Stimulated activated CD4-positive, alpha-beta T cell treated with anti-CD3 and anti-CD28 coated beads, Interleukin-1b, Interleukin-23, amount 100 ng/mL, for 1 hour (primary cell): ENCODE data around the gene IMP3.
"Not testable (repeated sequence)": the region's sequence is repeated elsewhere in the genome, so short reads cannot be mapped to it uniquely, and the experiment has no call there.

Experiments used
- DNase-seq, 2 donors: peaks; one replicate each; pipeline ENCODE4 v3.0.0-alpha.2; 2020; ENCODE audit warnings: low read depth in 2 of 2

The IMP3 gene

GRCh38 chr15:75639709-75640482 is at the start of gene IMP3:
IMP3 (minus strand) TSS chr15:75640224; CDS start chr15:75640168, 56 bp downstream.
- DNase-seq = peak; percentile 74 to 77

GRCh38 chr15:75689429-75689828 is 49.4 kb upstream of the IMP3 start:
- DNase-seq = not testable (repeated sequence)

GRCh38 chr15:75688831-75689230 is 48.8 kb upstream of the IMP3 start:
- DNase-seq = no peak

- DNase-seq = no peak
These were observed 48.2 kb upstream of the IMP3 start for GRCh38 chr15:75688278-75688557.

- no peak for DNase-seq
These were observed 47.7 kb upstream of the IMP3 start for GRCh38 chr15:75687486-75688277.

- DNase-seq = peak; percentile 59 to 65
These were observed 46.2 kb upstream of the IMP3 start for GRCh38 chr15:75686212-75686642.

- no peak for DNase-seq
These were observed 45.2 kb upstream of the IMP3 start for GRCh38 chr15:75685195-75685594.

- no peak for DNase-seq
These were observed 44.6 kb upstream of the IMP3 start for GRCh38 chr15:75684648-75685047.

- peak; percentile 21 to 44 for DNase-seq
These were observed 43.8 kb upstream of the IMP3 start for GRCh38 chr15:75683646-75684312.

GRCh38 chr15:75682181-75683135 is 42.4 kb upstream of the IMP3 start:
- DNase-seq = no peak

GRCh38 chr15:75680007-75680789 is 40.2 kb upstream of the IMP3 start:
- DNase-seq = no peak

- DNase-seq = not testable (repeated sequence)
These were observed 38.3 kb upstream of the IMP3 start for GRCh38 chr15:75678324-75678690.

GRCh38 chr15:75677465-75678323 is 37.7 kb upstream of the IMP3 start:
- no peak for DNase-seq

- DNase-seq = no peak
These were observed 36.9 kb upstream of the IMP3 start for GRCh38 chr15:75676688-75677464.

GRCh38 chr15:75675579-75676404 is 35.8 kb upstream of the IMP3 start:
- no peak for DNase-seq

- no peak for DNase-seq
These were observed 34.3 kb upstream of the IMP3 start for GRCh38 chr15:75674366-75674765.

- no peak for DNase-seq
These were observed 33.6 kb upstream of the IMP3 start for GRCh38 chr15:75673426-75674235.
